Measurements from ENCODE around the gene PSMD13. TPM values are rescaled to one million over a fixed set of nuclear protein-coding genes. Genes with fewer than 3 reads are reported as not detected.
"Not testable (repeated sequence)": the region's sequence is repeated elsewhere in the genome, so short reads cannot be mapped to it uniquely, and the experiment has no call there.

The PSMD13 gene
- total and polyA plus RNA-seq, 2 donors (not counting 1 experiment from before 2014, with no cell fraction given), result 98.0 to 104 TPM

GRCh38 chr11:189843-190311, 46.9 kb upstream of the PSMD13 start:
- CTCF ChIA-PET; intact Hi-C loops (cut with micrococcal nuclease): not testable (repeated sequence)

DNA sequence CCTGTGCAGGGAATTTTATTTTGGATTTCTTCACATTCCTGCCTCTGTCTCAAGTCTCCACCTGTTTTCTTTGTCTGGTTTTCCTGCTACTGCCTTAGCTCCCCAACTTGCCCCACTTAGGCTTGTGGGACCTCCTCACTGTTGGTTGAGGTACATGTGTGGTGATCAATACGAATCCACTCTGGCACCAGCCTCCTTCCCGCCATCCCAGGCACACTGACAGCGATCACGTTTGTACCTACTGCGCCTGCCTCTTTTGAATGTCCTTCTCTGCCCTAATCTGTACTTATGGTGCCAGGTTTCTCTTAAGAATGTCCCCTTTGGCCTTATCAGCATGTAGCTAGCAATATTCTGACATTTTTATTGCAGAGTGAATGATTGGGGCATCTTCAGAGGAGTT, 46.2 kb upstream of the PSMD13 start:
- H3K27me3 ChIP-seq (replicated peaks in 1 of 4; ENCODE audit: control extremely low read depth in 1 of 4, control insufficient read depth in 3 of 4, insufficient read depth in 4 of 4, low read length in 3 of 4); DNase-seq; POLR2A ChIA-PET; H3K4me1 Mint-ChIP-seq; CTCF ChIA-PET; H3K27me3 Mint-ChIP-seq; H3K4me3 ChIP-seq (ENCODE audit: control extremely low read depth in 1 of 5, extremely low read depth in 1 of 5, insufficient read depth in 1 of 5, low read depth in 2 of 5, low read length in 4 of 5); H3K9me3 ChIP-seq (ENCODE audit: control extremely low read depth in 1 of 3, control insufficient read depth in 2 of 3, insufficient read depth in 1 of 3, low read length in 2 of 3); ATAC-seq (ENCODE audit: low read depth); H3K9me3 Mint-ChIP-seq (ENCODE audit: insufficient read depth); H2AFZ ChIP-seq (ENCODE audit: insufficient read depth, low read depth, low read length, poor library complexity, severe bottlenecking); intact Hi-C loops (cut with micrococcal nuclease); H3K27ac Mint-ChIP-seq; H3K4me3 Mint-ChIP-seq; H3K4me2 ChIP-seq (replicated peaks; ENCODE audit: low read depth, low read length, poor library complexity, severe bottlenecking); H3K79me2 ChIP-seq (ENCODE audit: control insufficient read depth, insufficient read depth, low read length); H3K4me1 ChIP-seq (ENCODE audit: control insufficient read depth in 2 of 2, insufficient read depth in 2 of 2, low read length in 2 of 2); H3K36me3 ChIP-seq (replicated peaks in 1 of 2; ENCODE audit: control extremely low read depth in 1 of 2, control insufficient read depth in 1 of 2, extremely low read depth in 1 of 2, insufficient read depth in 2 of 2, low read length in 1 of 2); H4K20me1 ChIP-seq (ENCODE audit: control insufficient read depth, insufficient read depth, low read length, poor library complexity, severe bottlenecking); H3K27ac ChIP-seq (ENCODE audit: low read length in 2 of 2); H3K9ac ChIP-seq (ENCODE audit: low read length): not testable (repeated sequence)
- WGBS (ENCODE audit: insufficient coverage), result 90% methylated on average over 2 of the region's 5 CpGs

More at GRCh38 chr11:189843-190311, 46.9 kb upstream of the PSMD13 start:
- H4K20me1 ChIP-seq (ENCODE audit: control insufficient read depth, insufficient read depth, low read length, poor library complexity, severe bottlenecking); H3K4me3 ChIP-seq (ENCODE audit: control extremely low read depth in 1 of 5, extremely low read depth in 1 of 5, insufficient read depth in 1 of 5, low read depth in 2 of 5, low read length in 4 of 5); H3K27ac ChIP-seq (ENCODE audit: low read length in 2 of 2); POLR2A ChIA-PET; H3K79me2 ChIP-seq (ENCODE audit: control insufficient read depth, insufficient read depth, low read length); DNase-seq; H3K4me1 Mint-ChIP-seq; H3K9me3 ChIP-seq (ENCODE audit: control extremely low read depth in 1 of 3, control insufficient read depth in 2 of 3, insufficient read depth in 1 of 3, low read length in 2 of 3); H3K27me3 Mint-ChIP-seq; H3K27ac Mint-ChIP-seq; H3K9ac ChIP-seq (ENCODE audit: low read length); H2AFZ ChIP-seq (ENCODE audit: insufficient read depth, low read depth, low read length, poor library complexity, severe bottlenecking); H3K9me3 Mint-ChIP-seq (ENCODE audit: insufficient read depth); H3K4me3 Mint-ChIP-seq; H3K27me3 ChIP-seq (replicated peaks in 1 of 4; ENCODE audit: control extremely low read depth in 1 of 4, control insufficient read depth in 3 of 4, insufficient read depth in 4 of 4, low read length in 3 of 4); H3K4me1 ChIP-seq (ENCODE audit: control insufficient read depth in 2 of 2, insufficient read depth in 2 of 2, low read length in 2 of 2); H3K36me3 ChIP-seq (replicated peaks in 1 of 2; ENCODE audit: control extremely low read depth in 1 of 2, control insufficient read depth in 1 of 2, extremely low read depth in 1 of 2, insufficient read depth in 2 of 2, low read length in 1 of 2); H3K4me2 ChIP-seq (replicated peaks; ENCODE audit: low read depth, low read length, poor library complexity, severe bottlenecking): not testable (repeated sequence)
- ATAC-seq (ENCODE audit: low read depth), result peak; percentile 67
- WGBS (ENCODE audit: insufficient coverage), result 53% methylated on average over 6 of the region's 25 CpGs
- peak; percentile 60 for TF ChIP-seq CTCF (IDR thresholded peaks at IDR 0.05)

All from B cell (primary cell).